Activated effector memory CD4-positive, alpha-beta T cell treated with anti-CD3 and anti-CD28 coated beads, Interleukin-2, amount 50 U/mL, for 16 hours (primary cell): ENCODE measurements around the gene PPARD.
"Not testable (repeated sequence)": the region's sequence is repeated elsewhere in the genome, so short reads cannot be mapped to it uniquely, and the experiment has no call there.

ENCODE experiments used
- DNase-seq: peaks from one replicate; pipeline ENCODE4 v3.0.0-alpha.2; 2020

The PPARD gene

GRCh38 chr6:35388030-35388429 lies 45.7 kb downstream of the PPARD start:
- no peak for DNase-seq

GRCh38 chr6:35388772-35389352 lies 46.5 kb downstream of the PPARD start:
- DNase-seq = no peak

GRCh38 chr6:35389386-35389785 lies 47.0 kb downstream of the PPARD start:
- DNase-seq = not testable (repeated sequence)

- no peak for DNase-seq
Observed at GRCh38 chr6:35391240-35391968, 49.0 kb downstream of the PPARD start.

GRCh38 chr6:35392111-35392702 lies 49.8 kb downstream of the PPARD start:
- DNase-seq = no peak

- no peak for DNase-seq
Observed at GRCh38 chr6:35392773-35393672, 50.7 kb downstream of the PPARD start.

- DNase-seq = no peak
Observed at GRCh38 chr6:35396991-35397390, 54.6 kb downstream of the PPARD start.

- DNase-seq = no peak
Observed at GRCh38 chr6:35397806-35398418, 55.6 kb downstream of the PPARD start.

GRCh38 chr6:35398526-35398925 lies 56.2 kb downstream of the PPARD start:
- DNase-seq = no peak

GRCh38 chr6:35400111-35400510 lies 57.8 kb downstream of the PPARD start:
- no peak for DNase-seq

GRCh38 chr6:35400901-35401311 lies 58.5 kb downstream of the PPARD start:
- DNase-seq = no peak

GRCh38 chr6:35401514-35401913 lies 59.2 kb downstream of the PPARD start:
- no peak for DNase-seq

GRCh38 chr6:35402136-35402855 lies 59.9 kb downstream of the PPARD start:
- no peak for DNase-seq

- no peak for DNase-seq
Observed at GRCh38 chr6:35402856-35403191, 60.5 kb downstream of the PPARD start.

GRCh38 chr6:35403544-35404442 lies 61.4 kb downstream of the PPARD start:
- no peak for DNase-seq

GRCh38 chr6:35406711-35407485 lies 64.5 kb downstream of the PPARD start:
- no peak for DNase-seq

- DNase-seq = no peak
Observed at GRCh38 chr6:35409245-35409644, 66.9 kb downstream of the PPARD start.

- no peak for DNase-seq
Observed at GRCh38 chr6:35410131-35410530, 67.8 kb downstream of the PPARD start.

- DNase-seq = no peak
Observed at GRCh38 chr6:35411066-35411465, 68.7 kb downstream of the PPARD start.

GRCh38 chr6:35412102-35412501 lies 69.7 kb downstream of the PPARD start:
- no peak for DNase-seq
